Measurements from ENCODE around the gene SPEF1.

The SPEF1 gene

GRCh38 chr20:3811467-3812258 is 30.4 kb upstream of the SPEF1 start:
- DNase-seq (ENCODE audit: low read depth): peak; percentile 99
- H3K4me3 ChIP-seq (ENCODE audit: low read depth, low read length): peak overlapping the region; percentile 37

- no peak for DNase-seq (ENCODE audit: low read depth)
Observed at GRCh38 chr20:3808544-3808943, 27.3 kb upstream of the SPEF1 start.

GRCh38 chr20:3804781-3805180 is 23.5 kb upstream of the SPEF1 start:
- H3K4me3 ChIP-seq (ENCODE audit: low read depth, low read length): no peak overlapping the region
- no peak for DNase-seq (ENCODE audit: low read depth)

More at GRCh38 chr20:3808544-3808943, 27.3 kb upstream of the SPEF1 start:
- H3K4me3 ChIP-seq (ENCODE audit: low read depth, low read length): no peak overlapping the region

GRCh38 chr20:3804254-3804751 is 23.1 kb upstream of the SPEF1 start:
- H3K4me3 ChIP-seq (ENCODE audit: low read depth, low read length): no peak overlapping the region
- no peak for DNase-seq (ENCODE audit: low read depth)

GRCh38 chr20:3803854-3804253 is 22.6 kb upstream of the SPEF1 start:
- no peak overlapping the region for H3K4me3 ChIP-seq (ENCODE audit: low read depth, low read length)
- DNase-seq (ENCODE audit: low read depth): no peak

GRCh38 chr20:3803289-3803688 is 22.0 kb upstream of the SPEF1 start:
- H3K4me3 ChIP-seq (ENCODE audit: low read depth, low read length): no peak overlapping the region
- DNase-seq (ENCODE audit: low read depth): no peak

- DNase-seq (ENCODE audit: low read depth): no peak
Observed at GRCh38 chr20:3802524-3803239, 21.4 kb upstream of the SPEF1 start.

GRCh38 chr20:3801846-3802245 is 20.6 kb upstream of the SPEF1 start:
- no peak for DNase-seq (ENCODE audit: low read depth)

More at GRCh38 chr20:3802524-3803239, 21.4 kb upstream of the SPEF1 start:
- no peak overlapping the region for H3K4me3 ChIP-seq (ENCODE audit: low read depth, low read length)

GRCh38 chr20:3801299-3801698 is 20.1 kb upstream of the SPEF1 start:
- H3K4me3 ChIP-seq (ENCODE audit: low read depth, low read length): no peak overlapping the region
- DNase-seq (ENCODE audit: low read depth): no peak

More at GRCh38 chr20:3801846-3802245, 20.6 kb upstream of the SPEF1 start:
- no peak overlapping the region for H3K4me3 ChIP-seq (ENCODE audit: low read depth, low read length)

GRCh38 chr20:3800878-3801260 is 19.6 kb upstream of the SPEF1 start:
- DNase-seq (ENCODE audit: low read depth): no peak

GRCh38 chr20:3800256-3800877 is 19.1 kb upstream of the SPEF1 start:
- H3K4me3 ChIP-seq (ENCODE audit: low read depth, low read length): no peak overlapping the region
- no peak for DNase-seq (ENCODE audit: low read depth)

More at GRCh38 chr20:3800878-3801260, 19.6 kb upstream of the SPEF1 start:
- H3K4me3 ChIP-seq (ENCODE audit: low read depth, low read length): no peak overlapping the region

- peak; percentile 36 for DNase-seq (ENCODE audit: low read depth)
- H3K4me3 ChIP-seq (ENCODE audit: low read depth, low read length): no peak overlapping the region
Observed at GRCh38 chr20:3798908-3799248, 17.6 kb upstream of the SPEF1 start.

GRCh38 chr20:3798373-3798768 is 17.1 kb upstream of the SPEF1 start:
- no peak for DNase-seq (ENCODE audit: low read depth)
- H3K4me3 ChIP-seq (ENCODE audit: low read depth, low read length): peak overlapping the region; percentile 67

- no peak for DNase-seq (ENCODE audit: low read depth)
- H3K4me3 ChIP-seq (ENCODE audit: low read depth, low read length): peak overlapping the region; percentile 67
Observed at GRCh38 chr20:3797592-3798372, 16.5 kb upstream of the SPEF1 start.

GRCh38 chr20:3797226-3797545 is 15.9 kb upstream of the SPEF1 start:
- peak overlapping the region; percentile 67 for H3K4me3 ChIP-seq (ENCODE audit: low read depth, low read length)

GRCh38 chr20:3796477-3797225 is 15.4 kb upstream of the SPEF1 start:
- no peak for DNase-seq (ENCODE audit: low read depth)
- peak overlapping the region; percentile 67 for H3K4me3 ChIP-seq (ENCODE audit: low read depth, low read length)

More at GRCh38 chr20:3797226-3797545, 15.9 kb upstream of the SPEF1 start:
- DNase-seq (ENCODE audit: low read depth): no peak

GRCh38 chr20:3795511-3796468 is 14.5 kb upstream of the SPEF1 start, which contains the start of gene CDC25B:
Gene CDC25B (plus strand): TSS chr20:3796310. CDS start chr20:3796532, 222 bp downstream.
- peak; percentile 60 for DNase-seq (ENCODE audit: low read depth)

More at GRCh38 chr20:3795511-3796468, 14.5 kb upstream of the SPEF1 start, which contains the start of gene CDC25B:
- peak within 1 kb of the TSS; percentile 67 for H3K4me3 ChIP-seq (ENCODE audit: low read depth, low read length)

All from skeletal muscle cell (primary cell).